Jurkat, Clone E6-1 (cell line): Measurements from ENCODE around the gene SDK1.
A peak's percentile ranks its signal among the peaks of the same experiment; 100 is the strongest.

Source experiments
- DNase-seq: peaks from one replicate; pipeline ENCODE4 v3.0.0-alpha.2; 2011; ENCODE audit warnings: low read depth, low spot score
- H3K4me3 ChIP-seq: 2 replicates; pipeline ENCODE4 v1.5.1; 2011; ENCODE audit warnings: mild to moderate bottlenecking, low read length, control low read depth, moderate library complexity

Gene SDK1

DNA sequence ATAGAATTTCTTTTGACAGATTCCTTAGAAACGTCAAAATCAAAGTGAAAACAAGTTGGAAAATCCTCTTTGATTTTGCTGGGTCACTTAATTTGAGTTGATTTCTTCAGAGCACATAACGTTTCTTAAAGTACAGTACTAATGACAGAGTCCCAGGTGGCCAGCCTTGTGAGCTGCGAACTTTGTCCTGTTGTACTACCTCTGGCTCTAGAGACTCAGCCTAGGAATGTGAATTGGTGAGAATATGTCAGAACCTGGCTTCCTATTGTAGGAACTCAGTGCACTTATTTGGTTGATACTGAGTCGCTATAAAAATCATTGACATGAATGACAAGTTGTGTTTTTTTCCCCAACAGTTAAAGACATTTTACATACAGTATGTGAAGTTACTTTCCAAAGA lies 20.2 kb downstream of the SDK1 start:
- no peak for DNase-seq
- no peak overlapping the region for H3K4me3 ChIP-seq

GRCh38 chr7:3321745-3322144 lies 20.7 kb downstream of the SDK1 start:
- no peak for DNase-seq
- no peak overlapping the region for H3K4me3 ChIP-seq

- H3K4me3 ChIP-seq, result no peak overlapping the region
- DNase-seq, result no peak
These were observed 25.2 kb downstream of the SDK1 start for GRCh38 chr7:3326246-3326645.

DNA sequence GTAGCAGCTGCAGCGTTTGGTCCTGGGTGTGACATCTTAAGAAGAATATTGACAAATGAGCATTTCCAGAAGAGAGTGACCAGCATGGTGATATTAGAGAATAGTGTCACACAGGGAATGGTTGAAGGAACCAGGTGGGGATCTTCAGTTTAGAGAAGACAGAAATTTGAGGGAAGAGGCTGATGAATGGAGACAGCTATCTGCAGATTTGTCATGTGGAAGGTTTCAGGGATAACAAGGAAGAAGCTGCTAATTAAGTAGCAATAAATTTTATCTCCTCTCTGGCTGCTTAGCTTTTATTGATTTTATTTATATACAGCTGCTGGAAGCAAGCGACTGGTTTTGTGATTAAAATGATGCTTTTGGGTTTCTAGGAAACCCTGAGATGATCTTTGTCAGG lies 26.0 kb downstream of the SDK1 start:
- DNase-seq, result no peak
- no peak overlapping the region for H3K4me3 ChIP-seq

DNA sequence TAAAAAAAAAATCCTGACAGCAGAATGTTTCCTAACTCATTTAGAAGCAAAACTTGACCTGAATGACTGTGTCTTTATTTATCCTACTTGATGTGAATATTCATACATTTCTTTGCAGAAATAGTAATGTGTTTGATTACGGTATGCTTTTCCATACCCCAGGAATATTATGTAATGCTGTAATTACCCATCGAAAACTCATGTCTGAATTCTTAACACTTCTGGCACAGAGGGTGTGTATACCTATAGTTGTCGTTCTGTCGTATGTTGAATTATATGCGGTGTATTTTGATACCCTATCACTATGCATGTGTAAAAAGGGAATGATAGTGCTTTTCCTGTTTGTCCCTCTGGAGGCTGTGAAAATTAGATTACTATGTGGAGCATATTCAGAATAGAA lies 26.6 kb downstream of the SDK1 start:
- H3K4me3 ChIP-seq, result no peak overlapping the region
- DNase-seq, result no peak

GRCh38 chr7:3332308-3332707 lies 31.3 kb downstream of the SDK1 start:
- no peak for DNase-seq

GRCh38 chr7:3333861-3334260 lies 32.8 kb downstream of the SDK1 start:
- DNase-seq, result no peak
- H3K4me3 ChIP-seq, result no peak overlapping the region

More at GRCh38 chr7:3332308-3332707, 31.3 kb downstream of the SDK1 start:
- no peak overlapping the region for H3K4me3 ChIP-seq

- DNase-seq, result no peak
- no peak overlapping the region for H3K4me3 ChIP-seq
These were observed 35.1 kb downstream of the SDK1 start for GRCh38 chr7:3336042-3336665.

DNA sequence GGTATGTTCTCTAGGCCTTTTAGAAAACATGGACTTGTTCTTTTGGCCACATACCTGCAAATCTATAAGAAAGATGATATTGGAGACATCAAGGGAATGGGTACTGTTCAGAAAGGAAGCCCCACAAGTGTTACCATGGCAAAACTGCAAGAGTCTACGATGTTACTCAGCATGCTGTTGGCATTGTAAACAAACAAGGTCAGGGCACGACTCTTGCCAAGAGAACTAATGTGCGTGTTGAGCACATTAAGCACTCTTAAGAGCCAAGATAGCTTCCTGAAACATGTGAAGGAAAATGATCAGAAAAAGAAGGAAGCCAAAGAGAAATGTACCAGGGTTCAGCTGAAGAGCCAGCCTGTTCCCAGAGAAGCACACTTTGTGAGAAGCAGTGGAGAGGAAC lies 37.1 kb downstream of the SDK1 start:
- no peak for DNase-seq

GRCh38 chr7:3345699-3346481 lies 44.8 kb downstream of the SDK1 start:
- no peak for DNase-seq

More for the DNA sequence above, 37.1 kb downstream of the SDK1 start:
- H3K4me3 ChIP-seq, result no peak overlapping the region

GRCh38 chr7:3349126-3349525 lies 48.1 kb downstream of the SDK1 start:
- DNase-seq, result no peak
- H3K4me3 ChIP-seq, result no peak overlapping the region

More at GRCh38 chr7:3345699-3346481, 44.8 kb downstream of the SDK1 start:
- H3K4me3 ChIP-seq, result no peak overlapping the region

DNA sequence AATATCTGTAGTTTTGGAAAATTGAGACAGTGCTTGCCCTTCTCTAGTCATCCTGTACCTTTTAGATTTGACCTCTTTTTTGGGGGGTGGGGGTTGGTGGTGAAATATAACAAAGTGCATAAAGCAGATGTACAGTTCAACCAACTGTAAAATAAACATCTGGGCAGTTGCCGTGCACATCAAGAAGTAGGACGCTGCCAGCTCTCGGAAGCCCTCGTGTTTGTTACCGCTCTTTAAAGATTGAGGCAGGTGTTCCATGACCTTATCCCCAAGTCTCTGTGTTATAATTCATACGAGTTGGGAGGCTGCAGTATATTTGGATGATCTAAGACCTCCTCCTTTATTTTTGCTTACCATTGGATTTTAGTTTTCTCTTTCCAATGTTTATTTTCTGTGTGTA lies 55.1 kb downstream of the SDK1 start:
- no peak for DNase-seq
- H3K4me3 ChIP-seq, result no peak overlapping the region

DNA sequence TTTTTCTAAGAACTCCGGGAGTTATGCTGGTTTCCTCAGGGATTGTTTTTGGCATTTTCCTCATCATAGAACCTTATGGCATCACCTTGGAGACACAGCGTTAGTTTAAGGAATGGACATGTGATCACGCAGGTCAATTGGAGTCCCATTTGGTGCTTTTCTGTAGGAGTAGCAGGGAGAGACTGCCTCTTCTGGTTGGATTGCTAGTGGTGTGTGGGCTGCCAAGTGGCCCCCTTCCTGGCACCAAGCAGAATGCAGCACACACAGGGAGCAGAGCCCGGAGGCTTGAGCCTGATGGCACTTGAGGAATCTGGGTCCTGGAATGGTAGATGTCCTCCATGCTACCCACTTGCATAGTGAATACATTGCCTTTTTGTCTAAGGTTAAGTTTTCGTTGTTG lies 57.9 kb downstream of the SDK1 start:
- no peak overlapping the region for H3K4me3 ChIP-seq
- DNase-seq, result no peak

GRCh38 chr7:3367261-3367660 lies 66.2 kb downstream of the SDK1 start:
- no peak for DNase-seq
- H3K4me3 ChIP-seq, result no peak overlapping the region

DNA sequence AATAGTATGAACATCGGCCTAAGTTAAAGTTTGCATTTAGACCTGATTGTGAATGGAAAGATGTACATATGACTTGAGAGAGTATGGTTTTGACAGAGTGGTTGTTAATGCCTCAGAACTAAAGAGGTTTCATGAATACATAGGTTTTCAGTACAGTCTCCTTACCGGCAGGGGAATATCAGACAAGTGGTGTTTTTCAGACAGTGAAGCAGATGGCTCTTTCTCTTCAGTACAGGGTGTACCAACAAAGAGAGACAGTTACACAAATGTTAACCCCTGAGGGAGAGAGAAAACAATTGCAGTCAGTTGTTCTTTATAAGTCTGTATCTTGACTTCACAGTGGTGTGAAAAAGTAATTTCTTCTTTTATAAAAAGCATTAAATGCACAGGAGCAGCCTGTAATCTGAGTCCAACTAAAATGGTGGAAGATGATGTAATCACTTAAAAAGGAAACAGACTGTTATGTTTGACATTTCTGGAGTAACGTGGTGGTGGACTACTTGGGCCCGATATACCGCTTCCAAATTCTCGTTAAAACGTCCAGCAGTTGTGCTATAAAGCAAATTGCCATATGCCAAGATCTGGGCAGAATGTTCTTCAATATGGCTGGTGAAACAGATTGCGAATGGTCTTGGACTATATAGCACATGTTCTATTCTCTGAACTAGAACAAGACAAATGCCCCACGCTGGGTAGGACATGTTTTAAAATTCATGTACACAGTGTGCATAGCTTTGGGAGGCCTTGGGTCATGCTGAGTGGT lies 69.2 kb downstream of the SDK1 start:
- H3K4me3 ChIP-seq, result no peak overlapping the region
- no peak for DNase-seq

DNA sequence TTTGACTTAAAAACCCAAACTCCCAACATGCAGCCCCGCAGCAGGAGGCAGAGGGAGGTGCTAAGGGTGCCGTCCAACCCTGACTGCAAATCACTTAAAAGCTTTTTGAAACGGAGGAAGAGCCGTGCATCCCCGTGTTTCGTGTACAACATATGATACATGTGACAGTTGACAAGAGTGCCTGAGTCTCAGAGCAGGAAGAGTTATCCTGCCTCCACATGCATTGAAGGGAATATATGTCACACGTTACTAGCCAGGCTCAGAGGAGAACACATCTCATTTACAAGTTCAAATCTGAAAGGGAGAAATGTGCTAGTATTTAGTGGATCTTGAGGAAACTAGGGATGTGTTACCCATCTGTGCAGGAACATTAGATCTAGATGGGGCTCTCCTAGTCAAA lies 69.9 kb downstream of the SDK1 start:
- DNase-seq, result no peak
- no peak overlapping the region for H3K4me3 ChIP-seq

GRCh38 chr7:3371601-3372000 lies 70.5 kb downstream of the SDK1 start:
- DNase-seq, result peak; percentile 9
- no peak overlapping the region for H3K4me3 ChIP-seq

DNA sequence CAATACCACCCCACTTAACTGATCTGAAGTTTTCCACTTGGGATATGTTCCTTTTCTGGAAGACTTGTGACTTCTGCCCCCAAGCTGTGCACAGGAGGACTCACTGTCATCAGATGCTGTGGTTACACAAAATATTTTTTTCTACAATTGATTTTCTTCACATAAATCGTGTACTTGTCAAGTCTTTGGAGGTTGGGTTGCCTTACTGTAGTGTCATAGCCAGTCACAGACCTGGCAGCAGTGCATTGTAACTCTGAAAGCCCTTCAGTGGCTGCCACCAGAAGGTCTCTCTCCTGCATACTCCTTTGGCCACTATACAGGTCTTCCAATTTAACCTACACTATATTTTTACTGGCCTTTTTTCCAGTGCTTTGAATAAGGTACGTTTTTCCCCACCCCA lies 73.2 kb downstream of the SDK1 start:
- no peak for DNase-seq
- H3K4me3 ChIP-seq, result no peak overlapping the region

GRCh38 chr7:3378390-3379150 lies 77.5 kb downstream of the SDK1 start:
- DNase-seq, result no peak
- H3K4me3 ChIP-seq, result no peak overlapping the region
